ENCODE measurements around the gene PLOD3. TPM values are rescaled to one million over a fixed set of nuclear protein-coding genes. Genes with fewer than 3 reads are reported as not detected.
"Not testable (repeated sequence)": the region's sequence is repeated elsewhere in the genome, so short reads cannot be mapped to it uniquely, and the experiment has no call there.

The PLOD3 gene, protein sequence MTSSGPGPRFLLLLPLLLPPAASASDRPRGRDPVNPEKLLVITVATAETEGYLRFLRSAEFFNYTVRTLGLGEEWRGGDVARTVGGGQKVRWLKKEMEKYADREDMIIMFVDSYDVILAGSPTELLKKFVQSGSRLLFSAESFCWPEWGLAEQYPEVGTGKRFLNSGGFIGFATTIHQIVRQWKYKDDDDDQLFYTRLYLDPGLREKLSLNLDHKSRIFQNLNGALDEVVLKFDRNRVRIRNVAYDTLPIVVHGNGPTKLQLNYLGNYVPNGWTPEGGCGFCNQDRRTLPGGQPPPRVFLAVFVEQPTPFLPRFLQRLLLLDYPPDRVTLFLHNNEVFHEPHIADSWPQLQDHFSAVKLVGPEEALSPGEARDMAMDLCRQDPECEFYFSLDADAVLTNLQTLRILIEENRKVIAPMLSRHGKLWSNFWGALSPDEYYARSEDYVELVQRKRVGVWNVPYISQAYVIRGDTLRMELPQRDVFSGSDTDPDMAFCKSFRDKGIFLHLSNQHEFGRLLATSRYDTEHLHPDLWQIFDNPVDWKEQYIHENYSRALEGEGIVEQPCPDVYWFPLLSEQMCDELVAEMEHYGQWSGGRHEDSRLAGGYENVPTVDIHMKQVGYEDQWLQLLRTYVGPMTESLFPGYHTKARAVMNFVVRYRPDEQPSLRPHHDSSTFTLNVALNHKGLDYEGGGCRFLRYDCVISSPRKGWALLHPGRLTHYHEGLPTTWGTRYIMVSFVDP
- polyA plus RNA-seq (ENCODE audit: insufficient read length), result 50.1 TPM
- long read RNA-seq, donor 1, partial matches to known transcripts, result 8 of 12 reads
- long read RNA-seq, donor 1, other reads (novel, unspliced or antisense), result 0 of 12 reads
- long read RNA-seq, donor 2, partial matches to known transcripts, result 145 of 241 reads
- long read RNA-seq, donor 2, other reads (novel, unspliced or antisense), result 92 of 241 reads
- long read RNA-seq, donor 3, transcript PLOD3-201 (19 exons, 2,920 nt), result major isoform, 8 of 8 reads
- long read RNA-seq, donor 3, partial matches to known transcripts, result 0 of 8 reads
- long read RNA-seq, donor 3, other reads (novel, unspliced or antisense), result 0 of 8 reads
- long read RNA-seq, donor 4, result 0 reads
- long read RNA-seq, donor 5, transcript PLOD3-201 (19 exons, 2,920 nt), result major isoform, 9 of 444 reads
- long read RNA-seq, donor 5, partial matches to known transcripts, result 429 of 444 reads
- long read RNA-seq, donor 5, other reads (novel, unspliced or antisense), result 6 of 444 reads
- long read RNA-seq, donor 6, partial matches to known transcripts, result 0 of 4 reads
- long read RNA-seq, donor 6, other reads (novel, unspliced or antisense), result 0 of 4 reads
- long read RNA-seq, donor 7, partial matches to known transcripts, result 0 of 4 reads
- long read RNA-seq, donor 7, other reads (novel, unspliced or antisense), result 0 of 4 reads
- long read RNA-seq, donor 8, partial matches to known transcripts, result 0 of 1 reads
- long read RNA-seq, donor 8, other reads (novel, unspliced or antisense), result 0 of 1 reads

DNA sequence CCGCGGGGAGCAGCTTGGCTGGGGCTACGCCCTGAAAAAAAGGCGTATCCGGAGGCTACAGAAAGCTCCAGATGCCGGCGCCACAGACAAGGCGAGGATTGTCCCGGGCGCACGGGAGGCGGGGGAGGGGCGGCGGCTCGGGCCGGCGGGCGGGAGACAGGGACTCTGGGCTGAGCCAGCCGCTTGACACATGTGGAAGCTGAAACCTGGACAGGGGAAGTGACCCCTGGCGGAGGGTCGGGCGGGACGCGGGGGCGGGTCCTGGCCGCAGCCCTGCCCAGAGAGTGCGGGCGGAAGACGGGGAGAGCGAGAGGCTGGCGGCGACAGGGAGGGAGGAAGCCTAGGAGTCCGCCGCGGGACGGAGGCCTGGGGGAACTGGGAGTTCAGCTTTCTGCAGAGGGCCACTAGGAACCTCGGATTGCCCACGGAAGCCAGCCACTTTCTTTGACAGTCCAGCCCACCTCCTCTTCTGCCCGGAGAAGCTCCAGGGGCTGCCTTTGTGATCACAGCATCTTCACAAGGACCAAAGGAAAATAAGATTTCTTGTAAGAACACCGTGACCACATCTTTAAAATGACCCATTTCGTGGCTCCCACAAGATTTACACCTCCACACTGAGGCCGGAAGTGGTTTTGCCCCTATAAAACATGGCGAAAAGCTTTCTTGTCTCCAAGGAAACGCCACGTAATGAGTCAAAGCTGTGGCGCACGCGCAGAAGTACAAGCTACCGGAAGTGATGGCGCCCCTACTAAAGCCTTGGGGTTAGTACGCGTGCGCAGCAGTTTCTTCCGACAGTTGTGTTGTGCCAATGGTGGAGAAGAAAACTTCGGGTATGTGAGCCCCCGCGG is at the start of gene PLOD3, which contains the start of gene ZNHIT1:
Gene PLOD3, minus strand, starts transcription at position 194 of the 848 bp plus-strand sequence. CDS start 307 bp downstream, outside the sequence.
Gene ZNHIT1, plus strand, starts transcription at position 778 of the 848 bp plus-strand sequence. Its CDS starts 31 bp downstream, at position 809.
- DNase-seq, result peak; percentile 99

DNA sequence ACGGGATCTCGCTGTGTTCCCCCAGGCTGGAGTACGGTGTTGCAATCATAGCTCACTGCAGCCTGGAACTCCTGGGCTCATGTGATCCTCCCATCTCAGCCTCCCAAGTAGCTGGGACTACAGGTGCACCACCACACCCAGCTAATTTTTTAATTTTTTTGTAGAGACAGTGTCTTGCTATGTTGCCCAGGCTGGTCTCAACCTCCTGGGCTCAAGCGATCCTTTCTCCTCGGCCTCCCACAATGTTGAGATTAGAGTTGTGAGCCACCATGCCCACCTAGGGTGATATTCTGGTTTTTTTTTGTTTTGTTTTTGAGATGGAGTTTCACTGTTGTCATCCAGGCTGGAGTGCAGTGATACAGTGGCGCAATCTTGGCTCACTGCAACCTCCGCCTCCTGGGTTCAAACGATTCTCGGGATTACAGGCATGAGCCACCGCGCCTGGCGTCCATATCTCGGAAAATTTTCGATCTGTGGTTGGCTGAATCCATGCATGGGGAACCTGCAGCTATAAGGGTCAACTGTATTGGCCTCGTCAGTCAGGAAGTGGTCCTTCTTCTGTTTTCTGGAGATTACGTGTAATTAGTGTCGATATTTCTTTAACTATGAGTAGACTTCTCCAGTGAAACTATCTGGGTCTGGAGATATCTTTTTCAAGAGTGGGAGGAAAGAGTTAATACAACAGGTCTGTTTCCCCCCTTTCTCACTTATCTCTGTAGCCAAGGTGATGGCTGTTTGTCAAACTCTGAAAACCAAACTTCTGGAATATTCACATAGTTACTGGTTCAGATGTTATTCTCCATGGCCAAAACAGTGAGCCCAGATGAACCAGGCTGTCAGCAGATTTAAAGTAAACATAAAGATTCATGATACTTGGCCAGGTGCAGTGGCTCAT is 48.5 kb upstream of the PLOD3 start:
- no peak for DNase-seq

DNA sequence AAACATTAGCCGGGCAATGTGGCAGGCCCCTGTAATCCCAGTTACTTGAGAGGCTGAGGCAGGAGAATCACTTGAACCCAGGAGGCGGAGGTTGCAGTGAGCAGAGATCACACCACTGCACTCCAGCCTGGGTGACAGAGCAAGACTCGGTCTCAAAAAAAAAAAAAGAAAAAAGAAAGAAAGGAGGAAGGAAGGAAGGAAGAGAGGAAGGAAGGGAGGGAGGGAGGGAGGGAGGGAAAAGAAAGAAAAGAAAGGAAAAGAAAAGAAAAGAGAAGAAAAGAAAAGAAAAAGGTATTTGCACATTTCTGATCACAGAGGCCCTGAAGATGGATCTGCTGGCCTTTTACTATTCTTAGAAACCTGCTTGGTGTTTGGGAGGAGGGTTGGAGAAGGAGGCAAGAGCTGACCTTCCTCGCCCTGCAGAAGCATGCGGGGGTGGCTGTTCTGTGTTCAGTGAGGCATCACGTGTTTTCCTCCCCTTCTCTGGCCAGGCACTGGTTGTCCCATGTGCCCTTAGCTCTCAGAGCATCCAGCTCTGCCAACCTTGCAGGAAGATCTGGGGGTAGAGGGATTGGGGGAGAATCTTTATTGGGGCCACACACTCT is 46.8 kb upstream of the PLOD3 start:
- DNase-seq, result peak; percentile 60

DNA sequence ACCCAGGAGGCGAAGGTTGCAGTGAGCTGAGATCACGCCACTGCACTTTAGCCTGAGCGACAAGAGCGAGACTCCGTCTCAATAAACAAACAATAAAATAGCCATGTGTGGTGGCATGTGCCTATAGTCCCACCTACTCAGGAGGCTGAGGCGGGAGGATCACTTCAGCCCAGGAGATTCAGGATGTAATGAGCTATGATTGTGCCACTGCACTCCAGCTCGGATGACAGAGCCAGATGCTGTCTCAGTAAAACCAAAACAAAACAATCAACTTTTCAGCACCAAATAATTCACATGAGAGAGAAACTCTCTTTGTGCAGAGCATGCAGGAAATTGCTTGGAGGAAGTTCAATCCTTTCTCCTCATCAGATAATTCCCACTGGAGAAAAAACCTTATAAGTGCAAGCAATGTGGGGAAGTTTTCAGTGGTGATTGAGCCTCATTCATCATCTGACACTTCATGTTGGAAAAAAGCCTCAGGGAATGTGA is 40.9 kb upstream of the PLOD3 start:
- no peak for DNase-seq

DNA sequence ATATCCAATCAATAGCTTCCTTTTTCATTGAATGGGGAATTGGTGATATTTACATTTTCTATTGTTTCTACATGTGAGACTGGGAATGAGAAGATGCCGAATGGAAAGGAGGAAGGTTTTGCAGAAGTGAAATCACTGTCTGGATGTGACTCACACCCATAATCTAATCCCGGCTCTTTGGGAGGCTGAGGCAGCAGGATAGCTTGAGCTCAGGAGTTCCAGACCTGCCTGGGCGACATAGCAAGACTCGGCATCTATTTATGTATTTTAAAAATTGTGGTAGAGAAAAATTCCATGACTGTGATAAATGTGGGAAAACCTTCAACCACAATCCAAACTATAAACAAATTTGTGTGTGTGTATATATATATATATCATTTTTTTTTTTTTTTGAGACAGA is 38.4 kb upstream of the PLOD3 start:
- no peak for DNase-seq

DNA sequence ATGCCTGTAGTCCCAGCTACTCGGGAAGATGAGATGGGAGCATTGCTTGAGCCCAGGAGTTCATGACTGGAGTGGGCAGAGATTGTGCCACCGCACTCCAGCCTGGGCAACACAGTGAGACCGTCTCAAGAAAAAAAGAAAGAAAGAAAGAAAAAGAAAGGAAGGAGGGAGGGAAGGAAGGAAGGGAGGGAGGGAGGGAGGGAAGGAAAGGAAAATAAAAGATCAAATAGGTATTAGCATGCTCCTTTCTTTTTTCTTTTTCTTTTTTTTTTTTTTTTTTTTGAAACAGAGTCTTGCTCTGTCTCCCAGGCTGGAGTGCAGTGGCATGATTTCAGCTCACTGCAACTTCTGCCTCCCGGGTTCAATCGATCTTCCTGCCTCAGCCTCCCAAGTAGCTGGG is 35.8 kb upstream of the PLOD3 start:
- not testable (repeated sequence) for DNase-seq

DNA sequence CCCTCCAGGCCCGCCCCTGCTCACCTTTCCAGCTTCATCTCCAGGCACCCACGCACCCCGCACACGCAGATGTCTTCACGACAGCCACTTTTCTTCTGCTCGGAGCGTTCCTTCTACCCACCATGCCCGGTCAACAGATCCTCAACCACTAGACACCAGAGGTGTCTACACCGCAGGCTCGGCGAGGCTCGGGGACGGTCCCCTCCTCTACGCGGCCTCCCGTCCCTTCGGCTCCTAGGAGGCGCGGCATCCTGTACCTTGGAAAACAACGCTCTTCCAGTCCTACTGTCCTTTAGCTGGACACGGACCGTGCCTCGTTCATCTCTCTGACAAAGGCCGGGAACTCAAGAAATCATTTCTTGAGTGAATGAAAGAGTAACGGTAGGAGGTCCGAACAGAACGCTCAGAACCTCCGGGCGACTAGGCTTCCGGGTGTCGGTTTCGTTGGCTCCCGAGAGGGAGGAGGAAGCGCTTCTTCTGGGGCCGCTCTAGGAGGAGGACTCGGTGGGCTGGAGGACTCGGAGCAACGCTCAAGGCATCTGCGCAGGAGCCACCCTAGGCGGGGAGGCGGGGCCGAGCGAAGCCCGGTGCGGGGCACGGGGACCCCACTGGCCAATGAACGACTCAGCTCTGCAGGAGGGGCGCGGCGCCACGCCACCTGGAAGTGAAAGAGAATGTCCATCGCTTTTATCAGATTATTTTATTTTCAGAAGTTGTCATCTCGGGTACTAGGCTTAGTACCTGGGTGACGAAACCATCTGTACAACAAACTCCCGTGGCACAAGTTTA is 34.7 kb upstream of the PLOD3 start:
- DNase-seq, result peak; percentile 98

DNA sequence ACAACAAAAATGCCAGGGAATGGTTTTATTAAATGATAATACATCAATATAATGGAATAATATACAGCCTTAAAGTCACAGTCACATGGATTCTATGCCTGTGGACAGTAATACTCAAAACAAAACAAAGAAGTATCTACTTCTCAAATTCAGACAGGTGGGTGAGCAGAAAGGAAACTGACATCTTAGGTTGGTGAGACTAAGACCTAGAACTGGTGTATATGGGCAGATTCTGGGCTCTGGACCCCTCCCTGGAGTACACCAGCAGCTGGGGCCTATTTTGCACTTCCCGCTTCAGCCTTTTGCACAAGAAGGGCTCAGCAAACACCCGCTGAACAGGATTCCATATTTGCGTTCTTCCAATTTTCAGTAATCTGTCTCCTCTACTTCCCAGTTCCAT is 32.9 kb upstream of the PLOD3 start:
- DNase-seq, result no peak

DNA sequence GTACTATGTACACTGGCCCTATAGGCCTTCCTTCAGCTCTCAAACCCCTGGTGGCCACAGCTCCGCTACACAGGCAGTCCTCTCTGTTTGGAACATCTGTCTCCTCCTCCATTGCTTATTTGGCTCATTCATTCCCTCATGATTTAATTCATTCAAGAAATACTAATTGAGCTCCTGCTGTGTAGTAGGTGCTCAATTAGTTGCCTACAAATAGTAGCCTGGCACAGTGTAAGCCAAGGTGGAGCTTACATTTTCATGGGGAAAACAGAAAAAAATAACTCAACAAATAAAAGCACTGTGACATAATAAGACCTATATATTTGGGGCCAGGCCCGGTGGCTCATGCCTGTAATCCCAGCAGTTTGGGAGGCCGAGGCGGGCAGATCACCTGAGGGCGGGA is 30.9 kb upstream of the PLOD3 start:
- no peak for DNase-seq

DNA sequence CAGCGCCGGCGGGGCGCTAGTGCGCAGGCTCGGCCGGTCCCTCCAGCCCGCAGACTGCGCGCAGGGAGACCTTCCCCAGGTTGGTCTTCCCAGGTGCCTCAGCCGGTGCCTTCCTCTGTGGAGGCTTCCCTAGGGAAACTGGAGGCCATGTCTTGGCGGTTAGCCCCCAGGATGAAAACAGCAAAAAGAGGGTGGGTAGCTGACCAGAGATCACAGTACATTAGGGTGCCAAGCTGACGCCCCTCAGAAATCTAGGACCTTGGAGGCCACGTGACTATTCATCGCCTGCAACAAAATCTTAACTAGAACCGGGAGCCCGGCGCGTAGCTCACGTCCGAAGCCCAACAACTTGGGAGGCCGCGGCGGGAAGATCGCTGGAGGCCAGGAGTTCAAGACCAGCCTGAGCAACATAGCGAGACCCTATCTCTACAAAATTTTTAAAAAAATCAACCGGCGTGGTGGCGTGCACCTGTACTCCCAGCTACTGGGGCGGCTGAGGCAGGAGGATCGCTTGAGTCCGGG is 27.8 kb upstream of the PLOD3 start:
- no peak for DNase-seq

DNA sequence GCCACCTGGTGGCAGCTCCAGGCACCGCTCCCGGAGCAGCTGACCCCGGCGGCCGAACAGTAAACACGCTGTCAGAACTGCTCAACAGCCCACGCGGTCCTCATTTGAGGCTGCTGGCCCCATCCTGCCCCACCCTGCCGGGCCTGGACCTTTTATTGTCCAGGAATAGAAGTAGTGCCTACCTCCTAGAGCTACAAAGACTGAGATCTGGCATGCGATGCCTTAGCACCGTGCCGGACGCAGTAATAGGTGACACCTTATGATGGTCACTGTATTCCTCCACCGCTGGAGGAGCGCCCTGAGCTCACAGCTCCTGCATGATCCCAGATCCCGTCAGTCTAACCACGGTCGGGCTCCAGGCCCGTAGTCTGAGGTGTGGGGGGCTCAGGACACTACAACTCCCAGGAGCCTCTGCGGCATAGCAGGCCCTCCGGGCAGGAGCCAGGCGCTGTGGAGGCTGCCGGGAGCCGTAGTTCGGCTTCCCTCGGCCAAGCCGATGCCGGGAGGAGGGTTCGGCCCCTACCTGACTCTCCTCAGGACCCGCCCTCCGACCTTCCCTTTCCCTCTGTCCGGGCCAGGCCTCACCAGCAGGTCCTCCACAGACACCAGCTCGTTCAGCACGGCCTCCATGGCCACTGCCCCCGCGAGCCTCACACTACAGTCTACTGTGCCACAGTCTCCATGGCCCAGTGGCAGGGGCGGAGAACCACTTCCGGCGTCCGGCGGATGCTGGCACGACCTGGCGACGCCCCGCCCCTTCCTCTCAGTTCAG is 27.2 kb upstream of the PLOD3 start, which contains the start of gene FIS1:
Gene FIS1, minus strand, starts transcription at position 707 of the 772 bp plus-strand sequence. Its CDS starts 77 bp downstream, at position 630.
- peak; percentile 89 for DNase-seq

DNA sequence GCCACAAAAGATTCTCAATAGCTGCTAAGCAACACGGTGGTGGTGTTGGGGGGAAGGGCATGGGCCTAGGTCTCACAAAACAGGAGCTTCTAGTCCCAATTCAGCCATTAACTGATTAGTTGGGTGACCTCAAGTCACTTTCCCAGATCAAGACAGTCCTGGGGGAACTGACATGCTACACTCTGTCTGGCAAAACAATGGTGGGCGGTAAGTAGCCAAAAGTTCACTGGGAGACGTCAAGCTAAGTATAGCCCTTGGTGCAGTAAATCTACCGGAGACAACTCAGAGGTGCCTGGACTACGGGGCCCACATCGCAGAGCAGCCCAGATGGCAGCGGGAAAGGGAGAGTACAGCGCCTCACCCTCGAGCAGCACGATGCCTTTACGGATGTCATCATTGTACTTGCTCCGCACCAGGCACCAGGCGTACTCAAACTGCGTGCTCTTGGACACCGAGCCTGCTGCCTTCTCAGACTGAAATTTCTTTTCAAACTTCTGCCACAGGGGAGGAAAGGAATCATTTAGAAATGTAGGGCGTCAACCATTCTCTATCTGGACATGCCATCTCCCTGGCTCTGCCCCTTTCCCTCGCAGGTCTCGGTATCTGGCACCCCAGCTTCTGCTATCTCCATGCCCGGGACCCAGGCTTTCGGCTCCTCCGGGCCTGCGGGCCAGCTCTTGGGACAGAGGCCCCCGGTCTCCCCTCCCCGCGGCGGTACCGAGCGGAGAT is 26.4 kb upstream of the PLOD3 start:
- no peak for DNase-seq

DNA sequence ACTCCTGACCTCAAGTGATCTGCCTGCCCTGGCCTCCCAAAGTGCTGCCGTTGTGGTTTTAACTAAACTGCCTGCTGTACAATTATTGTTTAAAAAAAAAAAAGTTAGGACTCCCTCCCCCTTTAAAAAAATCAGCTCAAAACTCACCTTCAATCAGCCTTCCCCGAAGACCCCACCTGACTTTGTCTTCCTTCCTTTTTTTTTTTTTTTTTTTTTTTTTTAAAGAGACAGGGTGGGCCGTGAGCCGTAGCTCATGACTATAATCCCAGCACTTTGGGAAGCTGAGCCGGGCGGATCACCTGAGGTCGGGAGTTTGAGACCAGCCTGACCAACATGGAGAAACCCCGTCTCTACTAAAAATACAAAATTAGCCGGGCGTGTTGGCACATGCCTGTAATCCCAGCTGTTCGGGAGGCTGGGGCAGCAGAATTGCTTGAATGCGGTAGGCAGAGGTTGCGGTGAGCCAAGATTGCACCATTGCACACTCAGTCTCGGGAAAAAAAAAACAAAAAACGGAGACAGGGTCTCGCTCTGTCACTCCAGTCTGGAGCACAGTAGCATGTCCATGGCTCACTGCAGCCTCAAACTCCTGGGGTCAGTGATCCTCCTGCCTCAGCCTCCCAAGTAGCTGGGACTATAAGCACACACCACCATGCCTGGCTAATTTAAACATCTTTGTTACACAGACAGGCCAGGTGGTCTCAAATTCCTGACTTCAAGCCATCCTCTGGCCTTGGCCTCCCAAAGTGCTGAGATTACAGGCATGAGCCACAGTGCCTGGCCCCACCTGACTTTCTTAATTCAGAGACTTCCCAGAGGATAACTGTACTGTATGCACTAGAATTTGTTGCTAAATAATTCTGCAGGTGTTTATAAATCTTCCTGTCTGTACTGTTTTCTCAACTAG is 24.3 kb upstream of the PLOD3 start:
- DNase-seq, result no peak

DNA sequence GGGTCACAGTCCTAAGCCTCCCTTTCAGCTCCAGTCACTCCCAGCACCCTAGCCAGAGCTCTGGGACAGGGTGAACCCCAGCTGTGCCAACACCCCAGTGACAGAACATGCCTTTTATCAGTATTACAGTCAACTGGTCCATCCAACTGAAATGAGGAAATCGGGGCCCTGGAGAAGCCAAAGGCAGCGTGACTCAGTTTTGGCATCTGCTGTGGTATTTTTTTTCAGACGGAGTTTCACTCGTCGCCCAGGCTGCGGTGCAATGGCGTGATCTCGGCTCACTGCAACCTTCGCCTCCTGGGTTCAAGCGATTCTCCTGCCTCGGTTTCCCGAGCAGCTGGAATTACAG is 23.6 kb upstream of the PLOD3 start:
- no peak for DNase-seq

Measured in left kidney (tissue), 8 donors.